ACHN (cell line): ENCODE results near the gene DRICH1.
"Not testable (repeated sequence)": the region's sequence is repeated elsewhere in the genome, so short reads cannot be mapped to it uniquely, and the experiment has no call there.

ENCODE experiments used
- DNase-seq: peaks from one replicate; pipeline ENCODE4 v3.0.0-alpha.2; 2015
- in situ Hi-C: cut with HindIII; loops from 2 replicates; pipeline ENCODE4 v1.10.0; 2017; ENCODE audit warnings: low sequenced_read_pairs, low pct_ligation_motif_present, low pct_unique_long_range_greater_than_20kb

DRICH1 gene

DNA sequence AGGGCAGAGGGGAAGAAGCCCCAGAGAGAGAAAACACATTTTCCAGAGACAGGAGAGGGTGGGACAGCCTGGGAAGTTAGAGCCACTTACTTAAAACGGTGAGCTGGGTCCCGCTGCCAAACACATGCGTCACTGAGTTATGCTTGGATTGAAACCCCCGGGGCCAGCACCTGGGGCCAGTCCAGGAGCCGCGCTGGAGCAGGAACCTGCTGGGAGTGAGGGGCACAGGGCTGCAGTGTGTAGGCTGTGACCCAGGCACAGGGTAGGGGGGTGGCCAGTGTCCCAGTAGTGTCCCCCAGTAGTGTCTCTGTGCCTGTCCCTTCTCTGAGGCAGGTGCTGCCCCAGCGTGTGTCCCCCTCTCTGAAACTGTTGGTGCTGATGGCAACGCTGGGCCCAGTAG lies 57.2 kb downstream of the DRICH1 start:
- DNase-seq: no peak
- in situ Hi-C loops: no loop called here

DNA sequence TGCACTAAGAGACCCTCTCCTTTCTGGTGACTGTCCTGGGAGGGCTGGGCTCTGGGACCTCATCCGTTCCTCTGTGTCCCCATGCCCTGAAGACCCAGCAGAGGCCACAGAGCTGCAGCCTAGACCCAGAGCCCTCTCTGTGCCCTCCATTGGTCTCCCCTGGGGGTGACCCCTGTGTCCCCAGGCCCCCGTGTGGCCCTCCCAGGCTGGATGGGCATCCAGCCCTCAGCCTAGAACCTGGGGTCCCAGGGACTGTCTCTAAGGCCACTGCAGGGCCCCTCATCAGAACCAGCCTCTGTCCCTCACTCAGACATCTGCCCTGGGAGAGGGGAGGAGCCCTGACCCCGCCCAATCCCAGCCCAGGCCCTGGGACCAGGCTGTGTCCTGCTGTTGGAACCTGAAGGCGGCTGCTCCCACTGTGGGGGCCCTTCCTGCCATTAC lies 57.7 kb downstream of the DRICH1 start:
- in situ Hi-C loops: no loop called here
- no peak for DNase-seq

DNA sequence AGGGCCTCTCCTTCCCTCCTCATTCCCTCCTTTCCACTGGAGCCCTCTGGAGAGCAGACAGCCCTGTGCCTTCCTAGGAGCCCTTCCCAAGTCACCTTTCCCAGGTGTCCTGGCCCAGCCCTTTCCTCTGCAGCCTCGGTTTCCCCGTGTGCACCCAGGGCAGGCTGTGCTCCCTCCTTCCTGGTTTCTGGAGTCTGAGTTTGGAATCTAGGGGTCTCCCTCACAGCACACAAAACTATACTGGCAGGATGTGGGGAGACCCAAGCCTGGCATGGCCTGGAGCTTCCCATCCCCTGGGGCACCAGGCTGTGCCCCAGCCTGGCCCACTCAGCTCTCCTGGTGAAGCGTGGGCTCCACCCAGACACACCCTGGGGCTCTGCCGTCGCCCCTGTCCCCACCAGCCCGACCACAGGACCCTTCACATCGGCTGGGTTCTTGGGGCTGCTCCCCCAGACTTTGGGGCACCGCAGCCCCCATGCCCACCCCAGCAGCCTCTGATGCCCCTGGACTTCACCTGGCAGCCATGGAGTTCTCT lies 58.4 kb downstream of the DRICH1 start:
- DNase-seq, in situ Hi-C loops: not testable (repeated sequence)

DNA sequence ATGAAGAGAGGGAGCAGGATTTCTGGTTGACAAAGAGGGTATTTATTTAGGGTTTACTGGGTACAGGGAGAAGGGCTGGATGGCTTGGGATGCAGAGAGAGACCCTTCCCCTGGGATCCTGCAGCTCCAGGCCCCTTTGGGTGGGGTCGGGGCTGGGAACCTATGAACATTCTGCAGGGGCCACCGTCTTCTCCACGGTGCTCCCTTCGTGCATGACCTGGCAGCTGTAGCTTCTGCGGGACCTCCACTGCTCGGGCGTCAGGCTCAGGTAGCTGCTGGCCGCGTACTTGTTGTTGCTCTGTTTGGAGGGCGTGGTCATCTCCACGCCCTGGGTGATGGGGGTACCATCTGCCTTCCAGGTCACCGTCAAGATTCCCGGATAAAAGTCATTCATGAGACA lies 59.0 kb downstream of the DRICH1 start:
- in situ Hi-C loops: not testable (repeated sequence)

DNA sequence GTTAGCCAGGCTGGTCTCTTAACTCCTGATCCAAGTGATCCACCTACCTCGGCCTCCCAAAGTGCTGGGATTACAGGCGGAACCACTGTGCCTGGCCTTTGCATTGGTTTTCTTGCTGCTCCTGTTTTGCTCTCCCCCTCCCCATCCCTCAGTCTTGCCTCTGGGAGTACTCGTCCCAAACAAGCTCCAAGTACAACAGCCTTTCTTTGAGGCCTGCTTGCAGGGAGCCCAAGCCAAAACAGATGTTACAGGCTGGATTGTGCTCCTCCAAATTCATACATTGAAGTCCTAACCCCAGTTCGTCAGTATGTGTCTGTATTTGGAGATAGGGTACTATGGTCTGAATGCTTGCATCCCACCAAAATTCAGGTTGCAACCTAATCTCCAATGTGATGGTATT lies 60.6 kb downstream of the DRICH1 start:
- DNase-seq: no peak
- in situ Hi-C loops: no loop called here

More for the DNA sequence above, 59.0 kb downstream of the DRICH1 start:
- not testable (repeated sequence) for DNase-seq

DNA sequence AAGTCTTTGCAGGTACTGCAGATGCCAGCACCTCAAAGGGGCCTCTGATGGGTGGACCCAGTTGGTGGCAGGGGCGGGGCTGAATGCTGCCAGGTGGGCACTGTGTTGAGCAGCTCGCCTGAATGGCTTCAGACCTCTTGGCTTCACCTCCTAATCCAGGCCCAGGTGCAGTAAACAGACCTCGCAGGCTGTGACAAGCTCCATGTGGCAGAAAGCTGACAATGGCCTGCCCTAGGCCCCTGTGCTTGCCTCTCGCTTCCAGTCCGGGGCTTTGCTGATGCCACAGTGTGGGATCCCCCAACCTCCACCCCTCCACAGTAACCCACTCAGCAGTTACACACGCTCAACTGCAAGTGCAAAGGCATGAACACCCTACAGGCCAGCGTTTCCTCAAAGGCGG lies 61.4 kb downstream of the DRICH1 start:
- in situ Hi-C loops: no loop called here
- DNase-seq: no peak

DNA sequence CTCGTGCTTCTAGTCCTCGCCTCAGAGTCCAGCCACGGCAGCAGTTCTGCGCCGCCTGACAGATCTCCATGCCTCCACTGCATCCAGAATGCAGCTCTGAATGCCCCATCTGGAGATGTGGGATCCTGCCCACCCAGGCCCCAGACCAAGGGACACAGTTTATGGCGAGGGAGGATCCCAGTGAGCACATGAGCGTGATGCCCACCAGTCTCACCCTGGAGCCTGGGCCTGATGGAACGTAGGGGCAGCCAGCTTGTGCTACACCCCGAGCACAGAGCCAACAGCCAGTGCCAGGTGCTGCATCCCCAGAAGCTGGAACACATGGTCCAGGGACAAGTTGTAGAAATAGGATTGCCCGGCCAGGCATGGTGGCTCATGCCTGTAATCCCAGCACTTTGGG lies 62.4 kb downstream of the DRICH1 start:
- DNase-seq: no peak
- in situ Hi-C loops: no loop called here

DNA sequence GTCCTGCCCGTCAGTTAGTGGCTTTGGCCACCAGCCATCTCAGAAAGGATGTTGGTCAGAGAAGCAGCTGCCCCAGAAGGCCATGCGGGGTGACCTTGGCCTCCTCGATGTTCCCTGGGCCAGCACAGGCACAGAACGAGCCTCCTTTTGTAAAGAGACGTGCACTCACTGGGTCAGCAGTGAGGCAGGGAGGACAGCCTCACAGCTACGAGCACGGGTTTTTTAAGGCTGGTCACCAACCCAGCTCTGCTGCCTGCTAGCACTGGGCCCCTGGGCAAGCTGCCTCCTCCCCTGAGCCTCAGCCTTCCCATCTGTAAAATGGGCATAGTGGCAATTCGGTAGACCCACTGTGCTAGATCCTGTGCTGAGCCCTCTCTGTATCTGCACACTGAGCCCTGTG lies 62.8 kb downstream of the DRICH1 start:
- in situ Hi-C loops: no loop called here
- no peak for DNase-seq

DNA sequence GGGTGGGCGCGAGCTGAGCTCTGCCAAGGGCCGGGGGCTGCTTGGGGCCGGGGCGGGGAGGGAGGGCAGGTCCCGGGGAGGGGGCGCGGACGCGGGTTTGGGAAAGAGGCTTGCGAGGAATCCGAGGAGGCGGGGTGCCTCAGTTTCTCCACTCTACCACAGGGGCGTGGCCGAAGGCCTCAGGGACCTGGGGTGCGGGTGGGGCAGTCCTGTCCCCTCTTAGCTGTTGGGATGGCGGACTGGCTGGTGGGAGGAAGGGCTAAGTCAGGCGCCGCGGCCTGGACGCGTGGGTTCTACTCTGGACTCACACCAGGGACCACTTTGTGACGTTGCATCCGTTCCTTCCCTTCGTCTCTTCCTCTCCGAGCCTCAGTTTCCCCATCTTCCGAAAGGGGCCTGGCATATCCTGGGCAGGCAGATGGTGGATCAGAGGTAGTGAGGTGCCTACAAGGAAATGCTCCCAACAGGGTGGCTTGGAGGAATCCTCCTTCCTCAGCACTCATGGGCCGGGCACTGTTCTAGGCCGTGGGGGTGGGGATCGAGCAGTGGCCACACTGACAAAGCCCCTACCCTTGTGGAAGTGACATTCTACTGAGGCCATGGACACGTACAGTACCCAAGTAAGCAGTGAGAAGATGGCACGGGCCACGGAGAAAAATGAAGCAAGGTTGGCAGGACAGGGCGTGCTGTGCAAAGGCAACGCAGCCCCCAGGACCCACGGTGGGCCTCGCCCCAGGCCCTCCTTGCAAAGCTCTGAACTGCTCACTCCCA lies 65.2 kb downstream of the DRICH1 start:
- in situ Hi-C loops: no loop called here
- no peak for DNase-seq

DNA sequence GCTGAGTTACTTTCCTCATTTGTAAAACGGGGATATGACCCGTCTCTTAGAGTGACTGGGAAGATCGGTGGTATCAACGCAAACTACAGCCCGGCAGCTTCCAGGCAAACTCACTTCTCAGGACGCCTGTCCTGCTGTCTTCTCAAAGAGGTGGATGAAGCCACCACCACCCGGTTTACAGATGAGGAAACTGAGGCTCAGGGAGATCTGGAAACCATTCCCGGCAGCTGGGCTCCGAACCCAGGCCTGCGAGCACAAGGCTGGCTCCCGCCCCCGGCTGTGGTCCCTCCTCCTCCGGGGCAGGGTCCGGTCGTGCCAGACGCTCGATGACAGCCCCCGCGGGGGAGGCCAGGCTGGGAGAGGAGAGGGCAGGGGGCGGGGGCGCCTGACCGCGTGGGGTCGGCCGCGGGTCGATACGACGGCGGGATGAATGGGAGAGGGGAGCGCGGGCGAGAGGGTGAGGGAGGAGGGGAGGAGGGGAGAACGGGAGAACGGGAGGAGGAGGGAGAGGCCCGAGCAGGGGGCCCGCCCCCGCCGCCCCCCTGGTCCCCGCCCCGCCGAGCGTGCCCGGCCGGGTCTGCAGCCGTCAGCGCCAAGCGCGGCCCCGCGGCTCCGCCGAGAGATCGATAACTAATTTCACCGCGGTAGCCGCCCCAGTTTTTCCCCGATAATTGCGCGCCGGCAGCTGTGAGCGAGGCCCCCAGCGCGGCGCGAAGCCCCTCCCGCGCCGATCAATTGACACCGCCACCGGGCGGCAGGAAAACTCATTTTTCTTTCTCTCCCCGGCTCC lies 66.0 kb downstream of the DRICH1 start:
- in situ Hi-C loops: no loop called here
- no peak for DNase-seq

DNA sequence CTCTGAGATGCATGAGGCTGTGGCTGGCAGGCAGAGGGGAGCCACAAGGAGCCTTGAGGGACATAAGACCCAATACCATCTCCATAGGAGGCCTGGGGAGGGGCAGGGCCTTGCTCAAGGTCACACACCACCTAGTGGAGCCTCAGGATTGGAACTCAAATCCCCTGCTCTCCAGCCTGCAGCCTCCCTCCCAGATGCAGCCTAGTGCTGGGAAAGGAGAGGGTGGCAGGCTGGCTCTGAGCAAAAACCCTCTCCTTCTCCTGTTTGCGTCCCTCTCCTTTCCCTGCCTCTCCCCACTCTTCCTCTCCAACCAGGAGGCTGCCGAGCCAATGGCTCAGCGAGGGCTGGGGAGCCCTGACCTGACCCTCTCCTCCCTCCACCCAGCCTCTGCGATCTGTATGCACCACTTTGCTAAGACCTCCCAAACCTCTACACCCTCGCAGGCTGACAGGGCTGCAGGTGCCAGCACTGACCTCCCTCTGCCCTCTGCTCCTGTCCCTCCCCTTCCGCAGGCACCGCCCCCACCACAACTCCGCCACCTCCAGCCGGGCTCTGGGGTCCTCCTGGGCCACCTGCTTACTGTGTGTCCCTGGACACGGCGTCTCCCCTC lies 66.7 kb downstream of the DRICH1 start:
- in situ Hi-C loops: no loop called here
- DNase-seq: peak; percentile 4

DNA sequence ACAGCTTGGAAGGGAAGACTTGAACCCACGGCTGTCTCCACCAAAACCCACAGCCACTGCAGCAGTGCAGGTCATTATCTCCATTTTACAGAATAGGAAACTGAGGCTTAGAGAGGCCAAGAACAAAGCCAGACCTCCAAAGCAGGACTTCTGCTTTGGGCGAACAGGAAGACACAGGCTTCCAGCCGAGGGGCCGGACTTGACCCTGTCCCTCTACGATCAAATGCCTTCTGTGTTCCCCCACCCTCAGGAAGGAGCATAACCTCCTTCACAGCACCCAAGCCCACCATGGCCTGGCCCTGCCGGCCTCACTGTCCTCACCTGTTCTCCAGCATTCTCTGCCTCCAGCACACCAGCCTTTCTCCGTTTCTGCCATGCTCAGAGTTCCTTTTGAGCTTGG lies 67.8 kb downstream of the DRICH1 start:
- no peak for DNase-seq
- in situ Hi-C loops: no loop called here

DNA sequence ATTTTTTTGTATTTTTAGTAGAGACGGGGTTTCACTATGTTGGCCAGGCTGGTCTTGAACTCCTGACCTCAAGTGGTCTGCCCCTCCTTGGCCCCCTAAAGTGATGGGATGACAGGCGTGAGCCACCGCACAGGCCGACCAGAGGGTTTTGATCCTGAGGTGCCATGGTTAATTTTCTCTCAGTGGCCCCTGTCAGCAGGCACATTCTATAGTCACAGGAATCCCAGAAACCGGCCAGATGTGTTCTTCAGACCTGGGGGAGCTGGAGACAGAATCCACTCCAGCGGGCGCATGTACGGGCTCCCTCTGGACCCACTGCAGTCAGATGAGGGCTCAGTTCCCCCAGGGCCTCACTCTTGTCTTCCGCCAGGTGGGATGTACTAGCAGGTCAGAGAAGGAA lies 69.0 kb downstream of the DRICH1 start:
- in situ Hi-C loops: no loop called here
- DNase-seq: no peak

DNA sequence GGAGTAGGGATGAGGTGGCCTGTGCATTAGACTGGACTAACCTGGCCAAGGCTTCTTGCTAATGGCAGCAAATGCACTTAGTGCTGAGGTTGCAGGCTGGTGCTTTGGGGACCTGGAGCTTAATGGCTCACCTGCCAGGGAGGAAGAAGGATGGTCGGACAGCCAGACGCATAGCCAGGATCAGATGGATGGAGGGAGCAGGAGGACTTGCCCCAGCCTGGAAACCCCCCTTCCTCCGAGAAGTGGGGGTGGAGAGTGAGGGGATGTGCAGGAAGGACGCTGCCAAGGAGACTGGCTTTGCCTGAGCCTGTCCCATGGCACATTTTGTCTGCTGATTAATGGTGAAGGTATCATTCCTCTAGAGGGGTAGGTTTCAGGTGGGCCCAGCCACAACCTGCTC lies 69.9 kb downstream of the DRICH1 start:
- no peak for DNase-seq
- in situ Hi-C loops: no loop called here

DNA sequence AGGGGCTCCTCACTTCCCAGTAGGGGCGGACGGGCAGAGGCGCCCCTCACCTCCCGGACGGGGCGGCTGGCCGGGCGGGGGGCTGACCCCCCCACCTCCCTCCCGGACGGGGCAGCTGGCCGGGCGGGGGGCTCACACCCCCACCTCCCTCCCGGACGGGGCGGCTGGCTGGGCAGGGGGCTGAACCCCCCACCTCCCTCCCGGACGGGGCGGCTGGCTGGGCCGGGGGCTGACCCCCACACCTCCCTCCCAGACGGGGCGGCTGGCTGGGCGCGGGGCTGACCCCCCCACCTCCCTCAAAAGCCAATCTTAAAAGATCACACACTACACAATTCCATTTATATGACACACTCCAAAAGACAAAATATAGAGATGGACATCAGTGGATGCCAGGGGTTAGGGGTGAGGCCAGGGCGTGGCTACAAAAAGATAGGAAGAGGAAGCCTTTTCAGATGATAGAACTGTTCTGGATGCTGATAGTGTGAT lies 71.1 kb downstream of the DRICH1 start:
- in situ Hi-C loops: not testable (repeated sequence)

DNA sequence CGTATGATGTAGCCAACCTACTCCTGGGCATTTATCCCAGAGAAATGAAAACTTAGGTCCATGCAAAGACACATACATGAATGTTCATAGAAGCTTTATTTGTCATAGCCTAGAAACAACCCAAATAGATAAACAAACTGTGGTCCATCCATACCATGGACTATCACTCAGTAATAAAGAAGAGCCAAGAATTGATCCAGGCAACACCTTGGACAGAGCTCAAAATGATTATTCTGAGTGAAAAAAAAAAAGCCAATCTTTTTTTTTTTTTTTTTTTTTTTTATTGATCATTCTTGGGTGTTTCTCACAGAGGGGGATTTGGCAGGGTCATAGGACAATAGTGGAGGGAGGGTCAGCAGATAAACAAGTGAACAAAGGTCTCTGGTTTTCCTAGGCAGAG lies 71.9 kb downstream of the DRICH1 start:
- in situ Hi-C loops, DNase-seq: not testable (repeated sequence)

More for the DNA sequence above, 71.1 kb downstream of the DRICH1 start:
- not testable (repeated sequence) for DNase-seq
